Stimulated activated CD8-positive, alpha-beta memory T cell treated with anti-CD3 and anti-CD28 coated beads, Interleukin-4, amount 100 ng/mL, for 24 hours (primary cell): ENCODE results near the gene SNAPC2.

Source experiments
- DNase-seq: peaks from one replicate; pipeline ENCODE4 v3.0.0-alpha.2; 2020; ENCODE audit warnings: low read depth

Gene SNAPC2

GRCh38 chr19:7968796-7969554, 48.8 kb downstream of the SNAPC2 start:
- no peak for DNase-seq

- no peak for DNase-seq
Measured at GRCh38 chr19:7969555-7969939, 49.4 kb downstream of the SNAPC2 start.

GRCh38 chr19:7970716-7971448, 50.7 kb downstream of the SNAPC2 start:
- DNase-seq: no peak

GRCh38 chr19:7971553-7972520, 51.7 kb downstream of the SNAPC2 start:
- no peak for DNase-seq
